ENCODE results near the gene PINLYP.

The PINLYP gene

GRCh38 chr19:43592800-43593350 is 17.3 kb downstream of the PINLYP start:
- TF ChIP-seq FOXP2 (optimal IDR thresholded peaks at IDR 0.05; ENCODE audit: borderline replicate concordance, extremely low read depth, extremely low read length, insufficient read depth) (no peak), TAF1 (IDR thresholded peaks at IDR 0.05; ENCODE audit: borderline replicate concordance, insufficient read depth, low read length) (no peak), REST (IDR thresholded peaks at IDR 0.05; ENCODE audit: insufficient read depth in 1 of 2, low read depth in 2 of 2, low read length in 2 of 2) (no peak), POLR2AphosphoS5 (IDR thresholded peaks at IDR 0.05; ENCODE audit: low read depth, low read length) (no peak), SIN3A (IDR thresholded peaks at IDR 0.05; ENCODE audit: borderline replicate concordance, insufficient read depth, low read length) (no peak)

DNA sequence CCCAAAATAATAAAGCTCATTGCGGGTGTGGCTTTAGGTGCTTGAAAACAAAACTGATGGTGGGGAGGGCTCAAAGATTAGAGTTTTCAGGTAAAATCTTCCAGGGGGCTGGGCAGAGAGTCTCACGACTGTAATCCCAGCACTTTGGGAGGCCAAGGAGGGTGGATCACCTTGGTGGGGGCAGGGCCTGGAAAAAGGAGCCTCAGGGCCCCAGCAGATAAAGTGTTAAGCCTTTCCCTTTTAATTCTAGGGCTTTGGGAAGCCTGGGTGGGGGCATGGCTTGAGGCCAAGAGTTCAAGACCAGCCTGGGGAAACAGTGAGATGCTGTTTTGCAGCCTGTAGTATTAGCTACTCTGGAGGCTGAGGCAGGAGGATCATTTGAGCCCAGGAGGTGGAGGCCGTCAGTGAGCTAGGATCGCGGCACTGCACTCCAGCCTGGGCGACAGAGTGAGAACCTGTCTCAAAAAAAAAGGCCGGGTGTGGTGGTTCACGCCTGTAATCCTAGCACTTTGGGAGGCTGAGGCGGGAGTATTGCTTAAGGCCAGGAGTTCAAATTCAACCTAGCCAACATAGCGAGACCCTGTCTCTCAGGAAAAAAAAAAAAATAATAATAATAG is 18.6 kb downstream of the PINLYP start:
- TF ChIP-seq REST (IDR thresholded peaks at IDR 0.05; ENCODE audit: insufficient read depth in 1 of 2, low read depth in 2 of 2, low read length in 2 of 2) (no peak), SIN3A (IDR thresholded peaks at IDR 0.05; ENCODE audit: borderline replicate concordance, insufficient read depth, low read length) (no peak), FOXP2 (optimal IDR thresholded peaks at IDR 0.05; ENCODE audit: borderline replicate concordance, extremely low read depth, extremely low read length, insufficient read depth) (no peak)

GRCh38 chr19:43594710-43595604 is 19.4 kb downstream of the PINLYP start:
- TF ChIP-seq TAF1 (IDR thresholded peaks at IDR 0.05; ENCODE audit: borderline replicate concordance, insufficient read depth, low read length) (no peak; the same call in 1 of the 2 replicates), FOXP2 (optimal IDR thresholded peaks at IDR 0.05; ENCODE audit: borderline replicate concordance, extremely low read depth, extremely low read length, insufficient read depth) (peak; percentile 44)

- TF ChIP-seq SIN3A (IDR thresholded peaks at IDR 0.05; ENCODE audit: borderline replicate concordance, insufficient read depth, low read length) (no peak), REST (IDR thresholded peaks at IDR 0.05; ENCODE audit: insufficient read depth in 1 of 2, low read depth in 2 of 2, low read length in 2 of 2) (no peak), TAF1 (IDR thresholded peaks at IDR 0.05; ENCODE audit: borderline replicate concordance, insufficient read depth, low read length) (no peak), POLR2AphosphoS5 (IDR thresholded peaks at IDR 0.05; ENCODE audit: low read depth, low read length) (no peak), FOXP2 (optimal IDR thresholded peaks at IDR 0.05; ENCODE audit: borderline replicate concordance, extremely low read depth, extremely low read length, insufficient read depth) (no peak)
Measured at GRCh38 chr19:43595605-43595998, 20.0 kb downstream of the PINLYP start.

GRCh38 chr19:43595999-43596841 is 20.6 kb downstream of the PINLYP start, which contains the start of the genes IRGQ and ZNF576:
Gene IRGQ (minus strand): TSS chr19:43596134. CDS start chr19:43595338, 796 bp downstream.
Gene ZNF576 (plus strand): TSS chr19:43596595. CDS start chr19:43597109, 514 bp downstream.
- TF ChIP-seq REST (IDR thresholded peaks at IDR 0.05; ENCODE audit: insufficient read depth in 1 of 2, low read depth in 2 of 2, low read length in 2 of 2) (no peak), TAF1 (IDR thresholded peaks at IDR 0.05; ENCODE audit: borderline replicate concordance, insufficient read depth, low read length) (no peak; the same call in 1 of the 2 replicates), POLR2AphosphoS5 (IDR thresholded peaks at IDR 0.05; ENCODE audit: low read depth, low read length) (peak; percentile 52; the same call in 1 of the 2 replicates), FOXP2 (optimal IDR thresholded peaks at IDR 0.05; ENCODE audit: borderline replicate concordance, extremely low read depth, extremely low read length, insufficient read depth) (peak; percentile 36), SIN3A (IDR thresholded peaks at IDR 0.05; ENCODE audit: borderline replicate concordance, insufficient read depth, low read length) (peak; percentile 79; the same call in 1 of the 2 replicates)
